ES-I3 (cell line): ENCODE measurements around the gene ZNF383.
"Not testable (repeated sequence)": the region's sequence is repeated elsewhere in the genome, so short reads cannot be mapped to it uniquely, and the experiment has no call there.

Experiments
- H3K36me3 ChIP-seq: 2 replicates; pipeline ENCODE4 v1.6.1; 2013; ENCODE audit warnings: mild to moderate bottlenecking, low read length, control low read depth, moderate library complexity; ENCODE audit not compliant: insufficient read depth
- H3K4me1 ChIP-seq: 2 replicates; pipeline ENCODE4 v1.6.1; 2013; ENCODE audit warnings: mild to moderate bottlenecking, control low read depth, low read length; ENCODE audit not compliant: insufficient read depth
- H3K9ac ChIP-seq: 2 replicates; pipeline ENCODE4 v1.6.1; 2013; ENCODE audit warnings: low read depth, mild to moderate bottlenecking, low read length, moderate library complexity
- H3K9me3 ChIP-seq: 2 replicates; pipeline ENCODE4 v1.6.1; 2013; ENCODE audit warnings: mild to moderate bottlenecking, low read length, moderate library complexity; ENCODE audit not compliant: control insufficient read depth, insufficient read depth

ZNF383 gene

GRCh38 chr19:37251308-37252229 lies 33.6 kb downstream of the ZNF383 start:
- H3K9me3 ChIP-seq, result peaks cover 2% of the 10 kb centered on the region
- no peaks in the 10 kb centered on the region for H3K36me3 ChIP-seq
- H3K4me1 ChIP-seq, result no peaks in the 10 kb centered on the region
- no peak overlapping the region for H3K9ac ChIP-seq

GRCh38 chr19:37263028-37263427 lies 45.0 kb downstream of the ZNF383 start:
- H3K36me3 ChIP-seq, H3K9ac ChIP-seq, H3K9me3 ChIP-seq, H3K4me1 ChIP-seq: not testable (repeated sequence)

- not testable (repeated sequence) for H3K9me3 ChIP-seq, H3K4me1 ChIP-seq, H3K9ac ChIP-seq, H3K36me3 ChIP-seq
Observed at GRCh38 chr19:37267005-37267404, 49.0 kb downstream of the ZNF383 start.

GRCh38 chr19:37267755-37268154 lies 49.7 kb downstream of the ZNF383 start:
- not testable (repeated sequence) for H3K9me3 ChIP-seq, H3K9ac ChIP-seq, H3K4me1 ChIP-seq, H3K36me3 ChIP-seq

- H3K9me3 ChIP-seq, H3K36me3 ChIP-seq: not testable (repeated sequence)
Observed at GRCh38 chr19:37280656-37281055, 62.6 kb downstream of the ZNF383 start.

GRCh38 chr19:37284020-37284419 lies 66.0 kb downstream of the ZNF383 start:
- H3K9me3 ChIP-seq, H3K36me3 ChIP-seq, H3K4me1 ChIP-seq, H3K9ac ChIP-seq: not testable (repeated sequence)

More at GRCh38 chr19:37280656-37281055, 62.6 kb downstream of the ZNF383 start:
- not testable (repeated sequence) for H3K4me1 ChIP-seq, H3K9ac ChIP-seq

DNA sequence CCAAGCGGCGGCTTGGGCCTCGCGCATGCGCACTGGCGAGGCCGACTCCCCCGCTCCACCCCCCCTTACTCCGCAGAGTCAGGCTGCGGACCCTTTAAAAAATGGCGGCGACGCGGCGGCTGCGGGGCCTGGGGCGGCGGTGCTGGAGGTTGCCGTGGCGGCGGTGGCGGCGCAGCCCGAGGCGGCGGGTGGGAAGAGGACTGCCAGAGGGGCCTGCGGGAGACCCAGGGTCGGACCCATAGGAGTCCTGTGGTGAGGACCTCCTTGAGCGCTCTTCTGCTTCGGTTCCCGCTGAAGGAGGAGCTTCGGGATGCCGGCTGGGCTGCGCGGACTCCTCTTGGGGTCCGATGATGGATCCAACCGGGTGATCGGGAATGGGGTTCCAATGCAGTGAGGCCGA lies 71.2 kb downstream of the ZNF383 start:
- not testable (repeated sequence) for H3K9me3 ChIP-seq, H3K4me1 ChIP-seq, H3K36me3 ChIP-seq, H3K9ac ChIP-seq

DNA sequence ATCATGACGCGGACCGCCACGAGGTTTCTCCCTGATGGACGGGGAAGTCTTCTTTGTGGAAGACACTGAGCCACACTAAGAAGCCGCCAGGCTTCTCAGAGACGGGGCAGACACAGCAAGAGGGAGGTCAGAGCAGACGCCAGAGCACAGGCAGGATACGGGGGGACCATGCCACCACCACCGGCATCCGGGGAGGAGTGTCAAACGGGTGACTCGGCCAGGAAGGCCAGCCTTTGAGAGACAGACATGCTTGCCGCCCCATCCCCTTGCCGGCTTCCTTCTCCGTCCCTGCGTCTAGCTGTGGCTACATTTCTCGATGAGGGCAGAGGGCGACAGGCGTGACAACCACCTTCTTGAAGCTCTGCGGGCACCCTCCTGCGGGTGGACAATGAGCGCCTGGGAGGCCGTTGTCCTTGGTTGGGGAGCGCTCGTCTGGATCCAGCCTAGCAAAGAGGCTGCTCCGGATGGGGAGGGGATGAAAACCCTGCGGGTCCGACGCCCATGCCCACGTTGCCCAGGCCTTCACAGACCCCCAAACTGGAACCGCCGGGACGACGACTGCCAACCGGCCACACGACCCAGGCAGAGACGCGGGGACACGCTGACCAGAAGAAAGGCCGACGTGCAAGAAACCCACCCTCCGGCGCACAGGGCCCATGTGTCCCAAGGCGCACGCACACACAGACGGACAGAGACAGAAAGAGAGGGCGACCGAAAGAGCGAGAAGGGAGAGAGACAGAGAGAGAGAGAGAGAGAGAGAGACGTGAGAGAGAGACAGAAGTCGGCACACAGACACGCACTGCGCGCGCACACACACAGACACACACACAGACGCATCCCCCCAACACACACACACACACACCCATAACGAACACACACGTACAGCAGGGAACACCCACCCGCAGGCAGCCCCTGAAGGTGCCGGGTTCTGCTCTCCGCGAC lies 75.3 kb downstream of the ZNF383 start:
- not testable (repeated sequence) for H3K9ac ChIP-seq, H3K4me1 ChIP-seq, H3K9me3 ChIP-seq, H3K36me3 ChIP-seq

DNA sequence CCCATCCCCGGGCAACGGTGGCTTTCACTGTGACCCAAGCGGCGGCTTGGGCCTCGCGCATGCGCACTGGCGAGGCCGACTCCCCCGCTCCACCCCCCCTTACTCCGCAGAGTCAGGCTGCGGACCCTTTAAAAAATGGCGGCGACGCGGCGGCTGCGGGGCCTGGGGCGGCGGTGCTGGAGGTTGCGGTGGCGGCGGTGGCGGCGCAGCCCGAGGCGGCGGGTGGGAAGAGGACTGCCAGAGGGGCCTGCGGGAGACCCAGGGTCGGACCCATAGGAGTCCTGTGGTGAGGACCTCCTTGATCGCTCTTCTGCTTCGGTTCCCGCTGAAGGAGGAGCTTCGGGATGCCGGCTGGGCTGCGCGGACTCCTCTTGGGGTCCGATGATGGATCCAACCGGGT lies 76.2 kb downstream of the ZNF383 start:
- H3K9ac ChIP-seq, H3K9me3 ChIP-seq, H3K36me3 ChIP-seq, H3K4me1 ChIP-seq: not testable (repeated sequence)
